Adrenal gland (tissue), 5 donors: ENCODE data around the gene SPATA31D1.

Source experiments
- POLR2A ChIP-seq, 2 donors: fragments of 450-650 bp; IDR thresholded peaks; one replicate each; pipeline ENCODE4 v1.6.1; 2017; ENCODE audit warnings: antibody characterized with exemption in 2 of 2, mild to moderate bottlenecking in 2 of 2, moderate library complexity in 1 of 2
- TF ChIP-seq, protein P1 (sequence below), 6 experiments: fragments of 450-650 bp in 4 of 6; fragments of 200-600 bp in 2 of 6; sonication (generic) in 1 of 6; IDR thresholded peaks; 1 replicate in 5 of 6; 2 replicates in 1 of 6; pipeline versions ENCODE4 v1.5.1 to v1.8.0; 2016 to 2021; ENCODE audit warnings: antibody characterized with exemption in 6 of 6, mild to moderate bottlenecking in 2 of 6, moderate library complexity in 1 of 6
- donor health status: DM: no; HTN: no; CAD: no.

DNA sequence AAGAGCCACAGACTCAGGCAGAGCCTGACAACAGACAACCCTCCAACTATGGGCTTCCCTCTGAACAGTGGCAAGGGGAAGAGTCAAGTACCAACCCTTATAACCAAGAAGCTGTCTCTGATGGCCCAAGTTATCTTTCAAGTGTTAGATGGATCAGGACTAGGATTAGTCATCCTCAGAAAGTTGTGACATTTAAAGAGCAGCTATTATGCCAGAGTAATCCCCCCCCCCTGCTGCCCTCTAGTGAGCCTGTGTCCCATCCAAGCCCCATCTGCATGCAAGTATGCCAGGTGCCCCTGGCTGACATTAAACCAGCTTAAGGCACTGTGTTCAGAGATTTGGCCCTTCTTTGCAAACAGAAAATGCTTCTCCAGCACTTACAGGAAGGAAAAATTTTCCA lies 16.8 kb upstream of the SPATA31D1 start:
- TF ChIP-seq, protein P1, sequence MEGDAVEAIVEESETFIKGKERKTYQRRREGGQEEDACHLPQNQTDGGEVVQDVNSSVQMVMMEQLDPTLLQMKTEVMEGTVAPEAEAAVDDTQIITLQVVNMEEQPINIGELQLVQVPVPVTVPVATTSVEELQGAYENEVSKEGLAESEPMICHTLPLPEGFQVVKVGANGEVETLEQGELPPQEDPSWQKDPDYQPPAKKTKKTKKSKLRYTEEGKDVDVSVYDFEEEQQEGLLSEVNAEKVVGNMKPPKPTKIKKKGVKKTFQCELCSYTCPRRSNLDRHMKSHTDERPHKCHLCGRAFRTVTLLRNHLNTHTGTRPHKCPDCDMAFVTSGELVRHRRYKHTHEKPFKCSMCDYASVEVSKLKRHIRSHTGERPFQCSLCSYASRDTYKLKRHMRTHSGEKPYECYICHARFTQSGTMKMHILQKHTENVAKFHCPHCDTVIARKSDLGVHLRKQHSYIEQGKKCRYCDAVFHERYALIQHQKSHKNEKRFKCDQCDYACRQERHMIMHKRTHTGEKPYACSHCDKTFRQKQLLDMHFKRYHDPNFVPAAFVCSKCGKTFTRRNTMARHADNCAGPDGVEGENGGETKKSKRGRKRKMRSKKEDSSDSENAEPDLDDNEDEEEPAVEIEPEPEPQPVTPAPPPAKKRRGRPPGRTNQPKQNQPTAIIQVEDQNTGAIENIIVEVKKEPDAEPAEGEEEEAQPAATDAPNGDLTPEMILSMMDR (IDR thresholded peaks at IDR 0.05): no peak
- no peak for TF ChIP-seq POLR2A (IDR thresholded peaks at IDR 0.05)
